ENCODE results near the gene AHCY.
"Not testable (repeated sequence)": the region's sequence is repeated elsewhere in the genome, so short reads cannot be mapped to it uniquely, and the experiment has no call there.

Gene AHCY

DNA sequence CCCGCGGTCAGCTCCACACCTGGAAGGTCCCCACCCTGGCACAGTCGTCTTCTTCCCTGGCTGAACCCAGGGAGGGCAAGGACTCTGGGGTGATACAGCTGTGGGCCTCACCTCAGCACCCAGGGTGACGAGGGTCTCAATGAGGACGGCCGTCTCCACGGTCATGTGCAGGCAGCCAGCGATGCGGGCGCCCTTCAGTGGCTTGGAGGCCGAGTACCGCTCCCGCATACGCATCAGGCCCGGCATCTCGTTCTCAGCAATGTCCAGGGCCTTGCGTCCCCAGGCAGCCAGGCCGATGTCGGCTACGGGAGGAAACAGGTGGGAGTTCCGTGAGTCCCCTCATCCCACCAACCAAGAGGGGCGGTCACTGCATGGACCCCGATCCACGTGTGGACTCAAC is 7.9 kb downstream of the AHCY start:
- DNase-seq = no peak

- DNase-seq = no peak
Measured at GRCh38 chr20:34294563-34294962, 8.6 kb downstream of the AHCY start.

DNA sequence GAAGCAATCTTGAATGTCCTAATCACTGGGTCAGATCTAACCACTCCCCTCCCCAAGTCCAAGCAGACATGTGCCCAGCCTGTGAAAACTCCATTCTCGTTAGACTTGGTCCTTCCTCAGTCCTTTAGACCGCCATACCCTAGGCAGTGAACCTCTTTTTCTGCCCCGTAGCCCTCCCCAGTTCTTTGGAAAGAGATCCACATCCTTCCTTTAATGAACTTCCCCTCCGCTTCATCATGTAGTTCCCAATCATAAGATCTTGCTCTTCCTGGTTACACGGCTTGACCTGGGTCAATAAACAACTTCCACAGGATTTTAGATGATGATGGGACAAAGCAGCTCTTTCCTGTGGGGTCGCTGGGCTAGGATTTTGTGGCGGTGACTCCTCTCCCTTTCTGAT is 9.6 kb downstream of the AHCY start:
- no peak for DNase-seq

DNA sequence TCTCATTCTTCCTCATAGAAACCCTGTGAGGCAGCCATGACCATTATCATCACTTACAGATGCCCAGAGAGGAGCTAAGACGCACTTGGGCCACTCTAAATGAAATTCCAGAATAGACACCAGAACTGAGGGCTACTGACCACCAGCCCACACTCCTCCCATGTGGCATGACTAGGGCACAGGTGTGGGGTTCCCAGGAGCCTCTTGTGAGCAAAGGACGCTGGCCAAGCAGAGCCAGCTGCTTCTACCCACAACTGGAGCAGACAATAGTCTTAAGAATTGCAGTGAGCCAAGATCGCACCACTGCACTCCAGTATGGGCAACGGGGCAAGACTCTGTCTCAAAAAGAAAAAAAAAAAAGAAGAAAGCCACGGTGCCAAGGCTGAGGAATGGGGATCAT is 10.0 kb downstream of the AHCY start:
- DNase-seq = no peak

DNA sequence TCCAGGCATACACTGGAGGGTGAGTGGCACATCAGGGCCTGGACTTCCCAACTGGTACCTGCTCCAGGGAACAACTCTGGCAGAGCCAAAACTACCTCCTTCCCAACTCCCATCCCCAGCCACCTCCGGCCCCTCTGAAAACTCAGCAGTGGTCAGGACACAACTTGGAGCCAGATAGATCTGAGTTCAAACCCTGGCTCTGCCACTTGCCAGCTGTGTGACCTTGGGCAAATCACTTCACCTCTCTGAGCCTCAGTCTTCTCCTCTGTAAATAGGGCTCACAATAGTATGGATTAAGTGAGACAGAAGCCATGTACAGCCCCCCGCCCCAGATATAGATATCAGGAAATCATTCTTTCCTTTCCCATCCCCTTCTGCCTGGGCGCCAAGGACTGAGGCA is 10.7 kb downstream of the AHCY start:
- DNase-seq = no peak

DNA sequence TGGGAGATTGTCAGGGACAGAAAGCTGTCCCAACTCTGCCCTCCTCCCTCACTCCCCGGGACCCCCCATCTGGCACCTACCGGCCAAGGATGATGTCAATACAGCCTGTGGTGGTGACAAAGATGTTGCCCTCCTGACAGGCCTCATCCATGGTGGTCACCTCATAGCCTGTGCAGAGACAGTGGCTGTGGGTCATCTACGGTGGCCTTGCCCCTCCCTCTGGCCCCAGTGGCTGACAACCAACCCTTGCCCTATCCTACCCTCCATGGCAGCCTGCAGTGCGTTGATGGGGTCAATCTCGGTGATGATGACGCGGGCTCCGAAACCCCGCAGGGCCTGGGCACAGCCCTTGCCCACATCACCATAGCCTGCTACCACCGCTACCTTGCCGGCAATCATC is 12.7 kb downstream of the AHCY start:
- DNase-seq = no peak

DNA sequence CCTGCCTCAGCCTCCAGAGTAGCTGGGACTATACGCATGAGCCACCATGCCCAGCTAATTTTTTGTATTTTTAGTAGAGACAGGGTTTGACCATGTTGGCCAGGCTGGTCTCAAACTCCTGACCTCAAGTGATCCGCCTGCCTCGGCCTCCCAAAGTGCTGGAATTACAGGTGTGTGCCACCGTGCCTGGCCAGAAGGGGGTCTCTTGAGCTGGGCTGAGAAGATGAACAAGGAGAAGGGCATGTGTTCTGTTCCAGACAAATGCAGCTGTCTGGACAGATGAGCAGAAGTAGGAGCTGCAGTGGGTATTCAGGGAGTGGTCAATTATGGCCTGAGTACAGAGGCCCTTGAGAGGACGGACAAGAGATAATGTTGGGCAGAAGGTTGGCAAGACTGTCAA is 15.7 kb downstream of the AHCY start:
- not testable (repeated sequence) for DNase-seq

DNA sequence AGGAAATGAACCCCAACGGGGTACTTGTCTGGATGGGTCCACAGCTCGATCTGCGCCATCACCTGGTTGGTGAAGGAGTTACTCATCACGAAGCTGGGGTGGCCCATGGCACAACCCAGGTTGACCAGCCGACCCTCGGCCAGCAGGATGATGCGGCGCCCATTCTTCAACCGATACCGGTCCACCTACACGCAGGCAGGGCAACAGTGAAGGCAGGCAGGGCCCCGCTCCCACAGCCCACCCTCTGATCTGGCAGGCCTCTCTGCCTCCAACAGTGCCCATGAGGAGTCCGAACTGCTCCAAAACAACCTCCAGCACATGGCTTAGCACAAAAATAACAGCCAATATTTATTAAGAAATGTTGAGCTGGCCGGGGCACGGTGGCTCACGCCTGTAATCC is 17.7 kb downstream of the AHCY start:
- DNase-seq = no peak

- no peak for DNase-seq
Measured at GRCh38 chr20:34283844-34284243, 19.3 kb downstream of the AHCY start.

- no peak for DNase-seq
Measured at GRCh38 chr20:34282041-34282440, 21.1 kb downstream of the AHCY start.

DNA sequence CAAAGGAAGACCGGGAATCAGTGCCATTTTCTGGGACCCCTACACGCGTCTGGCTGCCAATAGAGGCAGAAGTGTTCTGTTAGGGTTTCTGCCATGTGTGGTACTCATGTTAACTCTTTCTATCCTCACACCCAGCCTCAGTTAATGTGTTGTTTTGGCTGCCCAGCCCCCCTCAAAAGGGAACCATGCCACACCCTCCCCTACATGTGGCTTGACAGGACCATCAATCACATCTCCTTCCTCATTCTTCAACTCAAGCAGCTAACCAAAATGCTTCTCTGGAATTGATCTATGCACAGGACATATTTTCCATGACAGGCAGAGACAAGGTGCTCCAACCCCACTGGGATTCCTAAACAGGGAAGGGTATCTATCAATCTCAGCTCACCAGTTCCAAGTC is 22.0 kb downstream of the AHCY start:
- DNase-seq = no peak

DNA sequence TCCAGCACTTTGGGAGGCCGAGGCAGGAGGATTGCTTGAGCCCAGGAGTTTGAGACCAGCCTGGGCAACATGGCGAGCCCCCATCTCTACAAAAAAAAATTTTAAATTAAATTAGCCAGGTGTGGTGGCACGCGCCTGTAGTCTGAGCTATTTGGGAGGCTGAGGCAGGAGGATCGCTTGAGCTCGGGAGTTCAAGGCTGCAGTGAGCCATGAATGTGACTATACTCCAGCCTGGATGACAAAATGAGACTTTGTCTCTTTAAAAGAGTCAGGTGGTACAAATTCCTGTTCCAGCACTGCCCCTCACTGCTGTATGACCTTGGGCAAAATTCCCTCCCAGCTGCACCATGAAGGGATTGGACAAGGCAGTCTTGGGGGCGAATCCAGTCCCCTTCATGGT is 28.5 kb downstream of the AHCY start:
- no peak for DNase-seq

- DNase-seq = no peak
Measured at GRCh38 chr20:34271956-34272355, 31.2 kb downstream of the AHCY start.

DNA sequence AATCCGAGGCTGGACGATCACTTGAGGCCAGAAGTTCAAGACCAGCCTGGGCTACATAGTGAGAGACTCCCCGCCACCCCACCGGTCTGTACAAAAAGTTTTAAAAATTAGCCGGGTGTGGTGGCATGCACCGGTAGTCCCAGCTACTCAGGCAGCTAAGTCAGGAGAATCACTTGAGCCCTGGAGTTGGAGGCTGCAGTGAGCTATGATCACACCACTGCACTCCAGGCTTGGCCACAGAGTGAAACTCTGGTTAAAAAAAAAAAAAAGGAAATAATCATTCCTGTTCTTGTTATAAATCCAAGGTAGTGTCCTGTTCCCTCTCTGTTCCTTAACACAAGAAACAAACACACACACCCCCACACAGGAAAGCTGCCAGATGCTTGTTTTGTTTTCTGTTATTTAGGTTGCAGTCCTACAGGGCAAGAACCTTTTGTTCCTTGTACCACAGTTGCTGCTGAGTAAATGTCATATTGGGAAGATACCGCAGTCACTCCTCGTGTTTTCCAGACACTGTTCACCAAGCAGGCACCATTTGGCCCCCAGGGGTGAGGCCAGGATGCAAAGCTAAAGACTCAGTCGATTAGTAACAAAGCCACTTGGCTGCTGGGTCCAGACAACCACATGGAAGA is 33.0 kb downstream of the AHCY start:
- DNase-seq = no peak

GRCh38 chr20:34268851-34269636 is 34.1 kb downstream of the AHCY start:
- DNase-seq = peak; percentile 11

GRCh38 chr20:34268145-34268544 is 35.0 kb downstream of the AHCY start:
- no peak for DNase-seq

GRCh38 chr20:34264141-34264540 is 39.0 kb downstream of the AHCY start:
- DNase-seq = no peak

DNA sequence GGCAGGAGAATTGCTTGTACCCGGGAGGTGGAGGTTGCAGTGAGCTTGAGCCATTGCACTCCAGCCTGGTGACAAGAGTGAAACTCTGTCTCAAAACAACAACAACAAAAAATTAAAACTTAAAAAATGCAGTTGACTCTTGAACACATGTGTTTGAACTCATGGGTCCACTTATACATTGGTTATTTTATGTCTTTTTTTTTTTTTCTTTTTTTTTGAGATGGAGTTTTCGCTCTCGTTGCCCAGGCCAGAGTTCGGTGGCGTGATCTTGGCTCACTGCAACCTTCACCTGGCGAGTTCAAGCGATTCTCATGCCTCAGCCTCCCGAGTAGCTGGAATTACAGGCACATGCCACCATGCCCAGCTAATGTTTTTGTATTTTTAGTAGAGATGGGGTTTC is 39.7 kb downstream of the AHCY start:
- DNase-seq = not testable (repeated sequence)

DNA sequence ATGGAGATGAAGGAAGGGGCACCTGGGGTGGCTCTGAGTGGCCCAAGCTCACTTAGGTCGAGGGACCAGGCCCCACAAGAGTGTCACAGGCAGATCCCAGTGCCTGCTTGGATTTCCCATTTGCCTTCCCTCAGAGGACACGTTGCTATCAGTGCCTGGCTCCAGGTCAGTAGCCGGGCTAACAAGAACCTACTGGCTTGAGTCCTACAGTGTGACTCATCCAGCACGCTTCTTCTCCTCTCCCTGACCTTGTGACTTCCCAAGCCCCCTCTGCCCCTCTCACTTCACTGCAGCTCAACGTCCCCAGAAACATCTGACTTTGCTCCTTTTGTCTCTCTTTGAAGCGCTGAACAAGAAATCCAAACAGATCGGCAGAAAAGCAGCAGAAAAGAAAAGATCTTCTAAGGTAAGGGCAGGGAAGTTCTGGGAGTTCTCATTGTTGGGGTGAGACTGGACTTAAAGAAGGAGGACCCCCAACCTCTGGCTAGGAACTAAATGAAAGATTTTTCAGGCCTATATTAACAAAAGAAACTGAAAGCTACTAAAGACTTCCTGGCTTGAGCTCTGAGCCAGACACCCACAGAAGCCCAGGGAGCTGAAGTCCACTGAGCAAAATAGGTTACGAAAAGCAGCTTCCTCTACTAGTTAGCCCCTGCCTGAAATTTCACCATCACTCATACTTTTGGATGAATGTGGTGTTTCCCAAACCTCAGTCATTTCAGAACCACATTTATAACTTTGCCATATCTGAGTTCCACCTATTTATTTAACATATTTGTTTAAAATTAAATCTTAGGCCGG is 40.5 kb downstream of the AHCY start:
- no peak for DNase-seq

- DNase-seq = no peak
Measured at GRCh38 chr20:34260208-34260942, 42.8 kb downstream of the AHCY start.

GRCh38 chr20:34256629-34257124 is 46.5 kb downstream of the AHCY start:
- DNase-seq = no peak

- no peak for DNase-seq
Measured at GRCh38 chr20:34254979-34255378, 48.2 kb downstream of the AHCY start.

Measured in CD4-positive, alpha-beta T cell treated with Interleukin-4 for 4 hours (primary cell).